PC-9 (cell line): ENCODE data around the gene WDR93.

Source experiments
- EZH2 ChIP-seq: fragments of 200-600 bp; sonication (generic); IDR thresholded peaks from 2 replicates; pipeline ENCODE4 v1.8.0; 2017; ENCODE audit warnings: antibody characterized with exemption, low read depth
- TF ChIP-seq, protein P1 (sequence below): fragments of 200-600 bp; sonication (generic); conservative IDR thresholded peaks from 2 replicates; pipeline ENCODE4 v1.6.1; 2017; ENCODE audit warnings: mixed run types, antibody characterized with exemption, mild to moderate bottlenecking, moderate library complexity

DNA sequence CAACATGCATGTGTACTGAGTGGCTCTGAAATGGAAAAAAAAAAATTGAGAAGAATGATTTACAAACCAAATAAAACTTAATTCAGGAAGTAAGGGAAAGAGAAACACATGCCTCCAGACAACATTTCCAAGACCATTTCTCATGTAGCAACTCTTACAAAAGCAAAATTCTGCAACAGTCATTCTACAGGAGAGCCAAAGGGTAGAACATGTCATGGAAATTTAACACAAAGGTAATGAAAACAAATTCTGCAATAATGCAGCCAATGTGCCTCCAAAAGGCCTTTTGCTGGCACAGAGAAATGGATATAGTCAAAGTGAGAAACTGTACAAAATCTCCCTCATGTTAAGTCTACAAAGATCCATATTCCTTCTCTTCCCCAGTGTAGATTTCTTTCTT lies 4.1 kb upstream of the WDR93 start:
- TF ChIP-seq, protein P1, sequence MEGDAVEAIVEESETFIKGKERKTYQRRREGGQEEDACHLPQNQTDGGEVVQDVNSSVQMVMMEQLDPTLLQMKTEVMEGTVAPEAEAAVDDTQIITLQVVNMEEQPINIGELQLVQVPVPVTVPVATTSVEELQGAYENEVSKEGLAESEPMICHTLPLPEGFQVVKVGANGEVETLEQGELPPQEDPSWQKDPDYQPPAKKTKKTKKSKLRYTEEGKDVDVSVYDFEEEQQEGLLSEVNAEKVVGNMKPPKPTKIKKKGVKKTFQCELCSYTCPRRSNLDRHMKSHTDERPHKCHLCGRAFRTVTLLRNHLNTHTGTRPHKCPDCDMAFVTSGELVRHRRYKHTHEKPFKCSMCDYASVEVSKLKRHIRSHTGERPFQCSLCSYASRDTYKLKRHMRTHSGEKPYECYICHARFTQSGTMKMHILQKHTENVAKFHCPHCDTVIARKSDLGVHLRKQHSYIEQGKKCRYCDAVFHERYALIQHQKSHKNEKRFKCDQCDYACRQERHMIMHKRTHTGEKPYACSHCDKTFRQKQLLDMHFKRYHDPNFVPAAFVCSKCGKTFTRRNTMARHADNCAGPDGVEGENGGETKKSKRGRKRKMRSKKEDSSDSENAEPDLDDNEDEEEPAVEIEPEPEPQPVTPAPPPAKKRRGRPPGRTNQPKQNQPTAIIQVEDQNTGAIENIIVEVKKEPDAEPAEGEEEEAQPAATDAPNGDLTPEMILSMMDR = no peak
- TF ChIP-seq EZH2 = no peak
